T-helper 9 cell (primary cell): ENCODE results near the gene RPL41.
A peak's percentile ranks its signal among the peaks of the same experiment; 100 is the strongest.
"Not testable (repeated sequence)": the region's sequence is repeated elsewhere in the genome, so short reads cannot be mapped to it uniquely, and the experiment has no call there.

Source experiments
- DNase-seq: peaks from one replicate; pipeline ENCODE4 v3.0.0-alpha.2; 2020

The RPL41 gene

DNA sequence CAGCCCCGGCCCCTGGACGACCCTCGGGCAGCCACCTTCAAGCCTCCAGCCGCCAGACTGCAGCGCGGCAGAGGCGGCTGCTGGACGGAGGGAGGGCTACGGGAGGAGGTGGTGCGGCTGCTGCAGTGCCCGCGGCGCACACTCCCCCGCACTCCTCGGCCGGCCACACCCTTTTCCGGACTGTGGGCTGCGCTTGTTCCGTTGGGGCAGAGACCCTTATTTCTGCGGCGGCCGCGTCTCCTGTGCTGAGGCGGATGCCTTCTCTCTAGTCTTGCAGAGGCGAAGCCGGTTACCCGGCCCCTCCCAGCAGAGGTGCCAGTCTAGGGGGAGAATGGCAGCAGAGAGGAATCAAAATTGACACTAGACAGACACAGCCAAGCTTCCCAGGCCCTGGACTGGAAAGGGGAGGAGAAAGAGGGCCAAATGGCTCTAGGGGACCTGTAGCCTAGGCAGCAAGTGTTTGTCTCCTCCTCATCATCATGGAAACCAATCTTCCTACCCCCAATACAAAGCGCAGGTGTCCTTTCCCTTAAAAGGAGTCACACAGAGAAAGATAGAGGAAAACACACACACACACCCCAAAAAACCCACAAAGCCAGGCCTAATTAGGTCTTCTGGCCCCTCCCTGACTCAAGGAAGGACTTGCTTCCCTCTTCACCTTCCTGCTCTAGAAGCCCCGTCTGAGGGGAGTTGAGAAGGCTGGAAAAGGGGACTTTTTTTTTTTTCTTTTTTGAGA is 12.9 kb downstream of the RPL41 start:
- peak; percentile 56 for DNase-seq

GRCh38 chr12:56129942-56130495 is 13.6 kb downstream of the RPL41 start:
- DNase-seq = no peak

DNA sequence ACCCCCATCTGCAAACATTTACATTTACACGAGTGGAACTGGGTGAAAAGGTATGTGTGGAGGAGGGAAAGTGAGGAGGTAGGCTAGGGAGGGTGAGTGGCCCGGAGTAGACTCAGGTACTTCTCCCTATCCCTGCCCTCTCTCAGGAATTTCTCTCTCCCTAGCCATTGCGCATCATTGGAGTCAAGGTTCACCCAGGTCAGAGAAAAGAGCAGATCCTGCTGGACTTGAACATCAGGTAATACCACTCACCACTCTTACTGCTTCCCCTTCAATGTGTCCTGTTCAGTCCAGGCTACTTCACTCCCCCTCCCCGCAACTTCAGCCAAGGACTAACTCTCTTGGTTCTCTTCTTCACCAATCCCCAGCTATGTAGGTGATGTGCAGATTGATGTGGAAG is 14.4 kb downstream of the RPL41 start:
- DNase-seq = no peak

GRCh38 chr12:56134897-56135296 is 18.5 kb downstream of the RPL41 start:
- no peak for DNase-seq

GRCh38 chr12:56137853-56138571 is 21.6 kb downstream of the RPL41 start:
- no peak for DNase-seq

DNA sequence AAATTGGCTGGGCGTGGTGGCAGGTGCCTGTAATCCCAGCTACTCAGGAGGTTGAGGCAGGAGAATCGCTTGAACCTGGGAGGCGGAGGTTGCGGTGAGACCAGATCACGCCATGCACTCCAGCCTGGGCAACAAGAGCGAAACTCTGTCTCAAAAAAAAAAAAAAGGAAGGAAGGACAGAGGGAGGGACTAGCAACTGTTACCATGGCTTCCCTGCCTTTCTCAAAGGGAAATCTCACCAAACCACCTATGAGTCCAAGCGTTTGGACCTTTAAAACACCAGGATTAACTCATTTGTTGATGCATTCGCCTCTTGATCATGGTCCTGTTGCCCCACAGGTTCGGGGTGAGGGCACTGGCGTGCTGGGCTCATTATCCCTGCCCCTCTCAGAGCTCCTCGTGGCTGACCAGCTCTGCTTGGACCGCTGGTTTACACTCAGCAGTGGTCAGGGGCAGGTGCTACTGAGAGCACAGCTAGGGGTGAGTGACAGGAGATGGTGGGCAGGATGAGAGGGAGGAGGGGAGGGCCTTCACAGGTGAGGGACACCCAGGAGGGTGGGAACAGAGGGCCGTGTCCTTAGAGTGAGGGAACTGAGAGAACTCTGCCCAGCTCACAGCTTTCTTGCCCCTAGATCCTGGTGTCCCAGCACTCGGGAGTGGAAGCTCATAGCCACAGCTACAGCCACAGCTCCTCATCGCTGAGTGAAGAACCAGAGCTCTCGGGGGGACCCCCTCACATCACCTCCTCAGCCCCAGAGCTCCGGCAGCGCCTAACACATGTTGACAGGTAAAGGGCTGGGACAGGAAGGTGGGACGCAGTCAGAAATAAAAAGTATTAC is 25.7 kb downstream of the RPL41 start:
- DNase-seq = no peak

DNA sequence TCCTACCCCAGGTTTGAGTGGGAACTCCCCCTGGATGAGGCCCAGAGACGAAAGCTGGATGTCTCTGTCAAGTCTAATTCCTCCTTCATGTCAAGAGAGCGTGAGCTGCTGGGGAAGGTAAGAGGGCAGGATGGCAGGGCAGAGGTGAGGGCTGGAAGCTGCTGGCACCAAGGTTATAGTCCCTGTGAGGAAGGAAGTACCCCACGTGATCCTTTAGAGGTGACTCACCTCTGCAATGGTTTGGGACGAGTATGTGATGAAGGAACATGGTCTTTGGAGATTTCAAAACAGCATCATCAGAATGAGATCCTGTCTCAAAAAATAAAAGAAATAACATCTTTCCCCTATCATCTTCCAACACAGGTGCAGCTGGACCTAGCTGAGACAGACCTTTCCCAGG is 26.8 kb downstream of the RPL41 start:
- no peak for DNase-seq

- DNase-seq = no peak
These were observed 27.4 kb downstream of the RPL41 start for GRCh38 chr12:56143870-56144269.

DNA sequence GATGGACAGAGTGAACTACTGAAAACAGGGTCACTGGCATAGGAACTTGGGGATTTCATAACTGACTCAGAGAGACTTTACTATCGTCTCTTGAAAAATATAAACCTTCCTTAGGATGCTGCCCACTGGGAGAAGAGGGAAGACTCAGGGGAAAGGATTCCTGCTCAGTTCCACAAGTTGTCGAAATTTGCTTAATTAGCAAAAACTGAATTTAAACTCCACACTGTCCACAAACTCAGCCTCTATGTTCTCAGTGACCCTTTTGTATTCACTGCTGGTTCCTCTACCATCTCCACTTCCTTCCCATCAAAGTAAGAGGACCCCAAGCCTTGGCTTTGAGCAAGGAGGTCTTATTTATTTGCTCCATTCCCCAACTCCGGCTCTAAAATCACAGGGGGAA is 28.8 kb downstream of the RPL41 start:
- DNase-seq = no peak

GRCh38 chr12:56146492-56147460 is 30.3 kb downstream of the RPL41 start:
- no peak for DNase-seq

DNA sequence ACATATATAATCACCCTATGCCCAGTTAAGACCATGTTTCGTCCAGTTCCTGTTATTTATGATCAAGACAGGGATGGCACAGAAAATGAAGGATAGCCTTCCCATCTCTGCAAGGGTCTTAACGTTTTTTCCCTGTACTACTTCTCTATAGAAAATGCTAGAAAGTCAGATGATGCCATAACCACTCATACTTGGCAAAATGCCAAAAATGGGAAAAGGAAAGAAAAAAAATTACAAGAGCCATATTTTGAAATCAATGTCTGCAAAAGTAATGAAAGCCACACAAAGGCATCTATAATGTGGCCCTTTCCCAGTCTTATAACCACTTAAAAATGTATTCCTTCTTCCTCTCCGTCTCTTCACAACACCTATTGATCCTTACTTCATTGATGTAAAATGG is 34.1 kb downstream of the RPL41 start:
- no peak for DNase-seq

GRCh38 chr12:56151672-56152131 is 35.3 kb downstream of the RPL41 start:
- peak; percentile 53 for DNase-seq

- DNase-seq = peak; percentile 91
These were observed 35.8 kb downstream of the RPL41 start, which contains the start of gene MYL6B for GRCh38 chr12:56152132-56152755. Gene MYL6B, plus strand, starts transcription at chr12:56152587. Its CDS starts 1,332 bp downstream, at chr12:56153919.

GRCh38 chr12:56152756-56153677 is 36.6 kb downstream of the RPL41 start:
- no peak for DNase-seq

- no peak for DNase-seq
These were observed 37.2 kb downstream of the RPL41 start for GRCh38 chr12:56153678-56154065.

DNA sequence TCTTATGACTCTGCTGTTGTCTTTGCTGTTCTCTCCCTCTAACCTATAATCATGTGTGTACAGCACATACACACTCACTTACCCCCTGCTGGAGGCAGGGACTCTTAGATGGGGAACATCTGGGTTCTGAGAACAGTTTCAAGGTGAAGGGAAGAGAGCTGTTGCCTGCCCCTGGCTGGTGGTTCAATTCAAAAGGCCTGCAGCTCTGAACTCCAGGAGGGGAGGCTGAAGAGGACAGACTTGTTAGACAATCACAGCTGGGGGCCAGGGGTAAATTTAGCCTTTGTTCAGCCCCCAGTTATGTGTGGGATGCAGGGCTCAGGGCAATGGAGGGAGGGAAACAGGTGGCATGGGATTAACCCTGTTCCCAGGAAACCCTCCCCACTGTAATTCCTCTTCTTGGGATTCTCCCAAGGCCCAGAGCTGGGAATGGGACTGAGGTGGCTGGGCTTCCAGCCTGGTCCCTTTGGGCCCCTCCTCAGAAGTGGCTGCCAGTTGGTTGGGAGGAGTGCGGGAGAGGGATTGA is 37.9 kb downstream of the RPL41 start:
- no peak for DNase-seq

DNA sequence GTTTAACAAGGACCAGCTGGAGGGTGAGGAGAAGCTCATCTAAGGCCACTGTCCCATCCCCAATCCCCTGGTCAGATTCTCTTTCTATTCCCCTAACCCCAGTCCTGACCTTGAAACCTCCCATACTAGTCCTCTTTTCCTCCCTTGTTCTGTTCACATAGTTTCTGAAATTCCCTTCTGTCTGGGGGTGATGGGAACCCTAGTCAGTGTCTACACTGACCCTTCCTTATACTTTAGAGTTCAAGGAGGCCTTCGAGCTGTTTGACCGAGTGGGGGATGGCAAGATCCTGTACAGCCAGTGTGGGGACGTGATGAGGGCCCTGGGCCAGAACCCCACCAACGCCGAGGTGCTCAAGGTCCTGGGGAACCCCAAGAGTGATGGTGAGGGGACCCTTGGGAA is 38.4 kb downstream of the RPL41 start:
- DNase-seq = no peak

GRCh38 chr12:56155256-56155845 is 38.9 kb downstream of the RPL41 start:
- DNase-seq = no peak

DNA sequence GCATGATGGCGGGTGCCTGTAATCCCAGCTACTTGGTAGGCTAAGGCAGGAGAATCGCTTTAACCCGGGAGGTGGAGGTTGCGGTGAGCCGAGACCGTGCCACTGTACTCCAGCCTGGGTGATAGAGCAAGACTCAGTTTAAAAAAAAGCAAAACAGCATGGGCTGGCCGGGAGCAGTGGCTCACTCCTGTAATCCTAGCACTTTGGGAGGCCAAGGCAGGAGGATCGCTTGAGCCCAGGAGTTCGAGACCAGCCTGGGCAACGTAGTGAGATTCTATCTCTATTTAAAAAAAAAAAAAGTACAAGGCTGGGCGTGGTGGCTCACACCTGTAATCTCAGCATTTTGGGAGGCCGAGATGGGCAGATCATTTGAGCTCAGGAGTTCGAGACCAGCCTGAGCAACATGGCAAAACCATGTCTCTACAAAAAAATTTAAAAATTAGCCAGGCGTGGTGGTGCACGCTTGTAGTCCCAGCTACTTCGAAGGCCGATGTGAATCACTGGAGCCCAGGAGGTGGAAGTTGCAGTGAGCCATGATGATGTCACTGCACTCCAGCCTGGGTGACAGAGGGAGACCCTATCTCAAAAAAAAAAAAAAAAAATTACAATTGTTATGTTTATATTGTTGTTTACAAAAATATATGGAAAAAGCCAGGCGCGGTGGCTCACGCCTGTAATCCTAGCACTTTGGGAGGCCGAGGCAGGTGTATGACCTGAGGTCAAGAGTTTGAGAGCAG is 40.2 kb downstream of the RPL41 start:
- DNase-seq = not testable (repeated sequence)
